HL-60 (cell line): ENCODE results near the gene ZFP3.

Experiments
- TF ChIP-seq, protein P1 (sequence below): IDR thresholded peaks from one replicate; pipeline ENCODE4 v1.5.1; 2011; ENCODE audit warnings: low read length, control low read depth, inconsistent platforms; ENCODE audit not compliant: insufficient read depth
- TF ChIP-seq, protein P2 (sequence below): IDR thresholded peaks from 2 replicates; pipeline ENCODE4 v1.6.1; 2012; ENCODE audit warnings: low read depth; ENCODE audit not compliant: insufficient replicate concordance

DNA sequence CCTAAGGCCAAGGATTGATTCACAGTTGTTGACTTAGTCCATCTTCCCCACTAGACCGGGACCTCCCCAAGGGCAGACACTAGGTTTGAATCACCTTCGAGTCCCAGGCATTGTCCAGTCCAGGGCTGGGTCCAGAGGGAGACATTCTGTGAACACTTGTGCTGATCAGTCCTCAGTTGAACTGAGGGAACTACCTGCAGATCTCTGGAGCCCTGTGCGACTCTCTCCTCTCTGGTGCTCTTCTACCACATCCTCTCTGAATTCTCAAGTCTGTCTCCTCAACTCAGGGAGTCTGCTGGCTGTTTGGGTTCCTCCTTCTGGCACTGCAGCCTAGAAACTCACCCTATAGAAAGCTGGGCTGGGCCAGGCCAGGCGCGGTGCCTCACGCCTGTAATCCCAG lies 22.6 kb downstream of the ZFP3 start:
- TF ChIP-seq, protein P1, sequence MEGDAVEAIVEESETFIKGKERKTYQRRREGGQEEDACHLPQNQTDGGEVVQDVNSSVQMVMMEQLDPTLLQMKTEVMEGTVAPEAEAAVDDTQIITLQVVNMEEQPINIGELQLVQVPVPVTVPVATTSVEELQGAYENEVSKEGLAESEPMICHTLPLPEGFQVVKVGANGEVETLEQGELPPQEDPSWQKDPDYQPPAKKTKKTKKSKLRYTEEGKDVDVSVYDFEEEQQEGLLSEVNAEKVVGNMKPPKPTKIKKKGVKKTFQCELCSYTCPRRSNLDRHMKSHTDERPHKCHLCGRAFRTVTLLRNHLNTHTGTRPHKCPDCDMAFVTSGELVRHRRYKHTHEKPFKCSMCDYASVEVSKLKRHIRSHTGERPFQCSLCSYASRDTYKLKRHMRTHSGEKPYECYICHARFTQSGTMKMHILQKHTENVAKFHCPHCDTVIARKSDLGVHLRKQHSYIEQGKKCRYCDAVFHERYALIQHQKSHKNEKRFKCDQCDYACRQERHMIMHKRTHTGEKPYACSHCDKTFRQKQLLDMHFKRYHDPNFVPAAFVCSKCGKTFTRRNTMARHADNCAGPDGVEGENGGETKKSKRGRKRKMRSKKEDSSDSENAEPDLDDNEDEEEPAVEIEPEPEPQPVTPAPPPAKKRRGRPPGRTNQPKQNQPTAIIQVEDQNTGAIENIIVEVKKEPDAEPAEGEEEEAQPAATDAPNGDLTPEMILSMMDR: no peak
- TF ChIP-seq, protein P2, sequence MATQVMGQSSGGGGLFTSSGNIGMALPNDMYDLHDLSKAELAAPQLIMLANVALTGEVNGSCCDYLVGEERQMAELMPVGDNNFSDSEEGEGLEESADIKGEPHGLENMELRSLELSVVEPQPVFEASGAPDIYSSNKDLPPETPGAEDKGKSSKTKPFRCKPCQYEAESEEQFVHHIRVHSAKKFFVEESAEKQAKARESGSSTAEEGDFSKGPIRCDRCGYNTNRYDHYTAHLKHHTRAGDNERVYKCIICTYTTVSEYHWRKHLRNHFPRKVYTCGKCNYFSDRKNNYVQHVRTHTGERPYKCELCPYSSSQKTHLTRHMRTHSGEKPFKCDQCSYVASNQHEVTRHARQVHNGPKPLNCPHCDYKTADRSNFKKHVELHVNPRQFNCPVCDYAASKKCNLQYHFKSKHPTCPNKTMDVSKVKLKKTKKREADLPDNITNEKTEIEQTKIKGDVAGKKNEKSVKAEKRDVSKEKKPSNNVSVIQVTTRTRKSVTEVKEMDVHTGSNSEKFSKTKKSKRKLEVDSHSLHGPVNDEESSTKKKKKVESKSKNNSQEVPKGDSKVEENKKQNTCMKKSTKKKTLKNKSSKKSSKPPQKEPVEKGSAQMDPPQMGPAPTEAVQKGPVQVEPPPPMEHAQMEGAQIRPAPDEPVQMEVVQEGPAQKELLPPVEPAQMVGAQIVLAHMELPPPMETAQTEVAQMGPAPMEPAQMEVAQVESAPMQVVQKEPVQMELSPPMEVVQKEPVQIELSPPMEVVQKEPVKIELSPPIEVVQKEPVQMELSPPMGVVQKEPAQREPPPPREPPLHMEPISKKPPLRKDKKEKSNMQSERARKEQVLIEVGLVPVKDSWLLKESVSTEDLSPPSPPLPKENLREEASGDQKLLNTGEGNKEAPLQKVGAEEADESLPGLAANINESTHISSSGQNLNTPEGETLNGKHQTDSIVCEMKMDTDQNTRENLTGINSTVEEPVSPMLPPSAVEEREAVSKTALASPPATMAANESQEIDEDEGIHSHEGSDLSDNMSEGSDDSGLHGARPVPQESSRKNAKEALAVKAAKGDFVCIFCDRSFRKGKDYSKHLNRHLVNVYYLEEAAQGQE: no peak
